CD4-positive, CD25-positive, alpha-beta regulatory T cell (primary cell): ENCODE measurements around the gene DLG5. TPM values are rescaled to one million over a fixed set of nuclear protein-coding genes. Genes with fewer than 3 reads are reported as not detected.

Experiments
- ATAC-seq, 2 donors: fragments of 150-1000 bp; cut with Tn5 transposase; one replicate each; pipeline ENCODE4 v1.10.0; 2021; ENCODE audit warnings: low read depth in 2 of 2, moderate number of reproducible peaks in 2 of 2, moderate library complexity in 1 of 2
- DNase-seq, 3 donors: peaks; one replicate each; pipeline versions ENCODE4 v3.0.0 to v3.0.0-alpha.2; 2012 to 2022; ENCODE audit warnings: mixed read lengths in 1 of 3
- H3K27ac ChIP-seq: one replicate; pipeline ENCODE4 v1.7.0; 2013; ENCODE audit warnings: mild to moderate bottlenecking, low read length; ENCODE audit not compliant: insufficient read depth, poor library complexity, severe bottlenecking
- H3K27me3 ChIP-seq: one replicate; pipeline ENCODE4 v1.7.0; 2013; ENCODE audit warnings: low read length; ENCODE audit not compliant: control insufficient read depth, insufficient read depth
- H3K36me3 ChIP-seq: one replicate; pipeline ENCODE4 v1.7.0; 2013; ENCODE audit warnings: mild to moderate bottlenecking, low read length, moderate library complexity; ENCODE audit not compliant: control insufficient read depth, insufficient read depth
- H3K4me1 ChIP-seq: 2 replicates; pipeline ENCODE4 v1.7.0; 2013; ENCODE audit warnings: mild to moderate bottlenecking, low read length; ENCODE audit not compliant: insufficient read depth, control insufficient read depth, poor library complexity, severe bottlenecking
- H3K4me3 ChIP-seq: one replicate; pipeline ENCODE4 v1.7.0; 2013; ENCODE audit warnings: low read depth, mild to moderate bottlenecking, low read length, moderate library complexity
- H3K9me3 ChIP-seq, 2 experiments: 1 replicate in 1 of 2; 2 replicates in 1 of 2; pipeline ENCODE4 v1.7.0; 2013; ENCODE audit warnings: low read length in 2 of 2, mild to moderate bottlenecking in 1 of 2, moderate library complexity in 1 of 2; ENCODE audit not compliant: control insufficient read depth in 2 of 2
- H3K27ac Mint-ChIP-seq, 3 donors: one replicate each; pipeline ENCODE4 v1.8.0; 2020 to 2022; ENCODE audit warnings: mild to moderate bottlenecking in 3 of 3, mixed read lengths in 3 of 3, moderate library complexity in 2 of 3
- H3K27me3 Mint-ChIP-seq: one replicate; pipeline ENCODE4 v1.8.0; 2022; ENCODE audit warnings: mild to moderate bottlenecking, mixed read lengths
- H3K36me3 Mint-ChIP-seq: one replicate; pipeline ENCODE4 v1.8.0; 2020; ENCODE audit warnings: mixed read lengths
- H3K4me1 Mint-ChIP-seq, 4 donors: one replicate each; pipeline ENCODE4 v1.8.0; 2020 to 2022; ENCODE audit warnings: mixed read lengths in 4 of 4, mild to moderate bottlenecking in 1 of 4
- H3K4me3 Mint-ChIP-seq, 4 donors: one replicate each; pipeline ENCODE4 v1.8.0; 2020 to 2022; ENCODE audit warnings: mild to moderate bottlenecking in 4 of 4, mixed read lengths in 4 of 4, moderate library complexity in 3 of 4
- H3K9me3 Mint-ChIP-seq, 7 donors: one replicate each; pipeline ENCODE4 v1.8.0; 2020 to 2022; ENCODE audit warnings: mixed read lengths in 7 of 7, mild to moderate bottlenecking in 3 of 7, moderate library complexity in 2 of 7
- polyA plus RNA-seq, 4 donors: library from polyadenylated mRNA; unstranded; fragments of 300-500 nt; fragmentation: Illumina TruSeq; gene quantifications; one replicate each; pipeline ENCODE4 v1.2.3, GENCODE V29; 2021
- total RNA-seq: library from RNA; stranded (reverse); gene quantifications from one replicate; pipeline ENCODE4 v1.2.3, GENCODE V29; 2022

DLG5 gene
- total and polyA plus RNA-seq, 5 donors from 2014 or later, result 0.06 to 3.7 (median 0.14) TPM; not detected in 1

GRCh38 chr10:77866598-77866997, 60.0 kb downstream of the DLG5 start:
- Histone ChIP-seq H3K4me1 (no peaks in the 10 kb centered on the region), H3K27ac (no peak overlapping the region), H3K4me3 (no peak overlapping the region), H3K27me3 (no peaks in the 10 kb centered on the region), H3K9me3 (no peaks in the 10 kb centered on the region), H3K36me3 (no peaks in the 10 kb centered on the region)
- no peak for DNase-seq
- H3K27ac Mint-ChIP-seq, result no peak overlapping the region
- H3K27me3 Mint-ChIP-seq, result peaks cover 4% of the 10 kb centered on the region
- no peaks in the 10 kb centered on the region for H3K9me3 Mint-ChIP-seq
- H3K4me1 Mint-ChIP-seq, result peaks cover 0 to 13% (median under 1%) of the 10 kb centered on the region in 4 donors
- no peak overlapping the region for H3K4me3 Mint-ChIP-seq
- H3K36me3 Mint-ChIP-seq, result no peaks in the 10 kb centered on the region
- ATAC-seq, result no peak

GRCh38 chr10:77865580-77866324, 60.8 kb downstream of the DLG5 start:
- Mint-ChIP-seq H3K27me3 (peaks cover 4% of the 10 kb centered on the region), H3K9me3 (no peaks in the 10 kb centered on the region), H3K36me3 (no peaks in the 10 kb centered on the region), H3K4me3 (peak overlapping the region in 1 of 4 donors; percentile 14), H3K27ac (peak overlapping the region in 2 of 3 donors; percentile 71 to 76), H3K4me1 (peaks cover 0 to 13% (median 0%) of the 10 kb centered on the region in 4 donors)
- ATAC-seq (peak in 1 of 2 donors; percentile 78), DNase-seq (peak in 1 of 3 donors; percentile 22)
- Histone ChIP-seq H3K27me3 (no peaks in the 10 kb centered on the region), H3K27ac (no peak overlapping the region), H3K36me3 (no peaks in the 10 kb centered on the region), H3K4me1 (no peaks in the 10 kb centered on the region), H3K9me3 (no peaks in the 10 kb centered on the region), H3K4me3 (no peak overlapping the region)

GRCh38 chr10:77864151-77864851, 62.3 kb downstream of the DLG5 start:
- Histone ChIP-seq H3K36me3 (no peaks in the 10 kb centered on the region), H3K9me3 (no peaks in the 10 kb centered on the region), H3K27me3 (no peaks in the 10 kb centered on the region), H3K4me1 (no peaks in the 10 kb centered on the region), H3K4me3 (no peak overlapping the region), H3K27ac (no peak overlapping the region)
- H3K27ac Mint-ChIP-seq, result peak overlapping the region in 1 of 3 donors; percentile 71
- no peaks in the 10 kb centered on the region for H3K9me3 Mint-ChIP-seq
- peaks cover 0 to 13% (median under 1%) of the 10 kb centered on the region in 4 donors for H3K4me1 Mint-ChIP-seq
- H3K27me3 Mint-ChIP-seq, result peaks cover 4% of the 10 kb centered on the region
- DNase-seq (no peak), ATAC-seq (no peak)
- no peak overlapping the region for H3K4me3 Mint-ChIP-seq
- H3K36me3 Mint-ChIP-seq, result no peaks in the 10 kb centered on the region

GRCh38 chr10:77863446-77863845, 63.1 kb downstream of the DLG5 start:
- H3K4me3 ChIP-seq, result no peak overlapping the region
- no peaks in the 10 kb centered on the region for H3K36me3 ChIP-seq
- no peaks in the 10 kb centered on the region for H3K9me3 Mint-ChIP-seq
- no peaks in the 10 kb centered on the region for H3K9me3 ChIP-seq
- H3K27me3 ChIP-seq, result no peaks in the 10 kb centered on the region
- DNase-seq, result no peak
- peak overlapping the region in 1 of 3 donors; percentile 28 for H3K27ac Mint-ChIP-seq
- H3K4me1 ChIP-seq, result no peaks in the 10 kb centered on the region
- no peaks in the 10 kb centered on the region for H3K36me3 Mint-ChIP-seq
- ATAC-seq, result no peak
- H3K4me1 Mint-ChIP-seq, result peaks cover 0 to 13% (median under 1%) of the 10 kb centered on the region in 4 donors
- H3K27ac ChIP-seq, result no peak overlapping the region
- H3K27me3 Mint-ChIP-seq, result peaks cover 4% of the 10 kb centered on the region
- H3K4me3 Mint-ChIP-seq, result no peak overlapping the region

- no peak for ATAC-seq
- DNase-seq, result no peak
- H3K4me3 ChIP-seq, result no peak overlapping the region
- no peaks in the 10 kb centered on the region for H3K4me1 ChIP-seq
- no peaks in the 10 kb centered on the region for H3K27me3 ChIP-seq
- H3K36me3 ChIP-seq, result no peaks in the 10 kb centered on the region
- H3K27me3 Mint-ChIP-seq, result peaks cover 4% of the 10 kb centered on the region
- H3K9me3 ChIP-seq, result no peaks in the 10 kb centered on the region
- H3K36me3 Mint-ChIP-seq, result no peaks in the 10 kb centered on the region
- H3K9me3 Mint-ChIP-seq, result no peaks in the 10 kb centered on the region
- H3K4me3 Mint-ChIP-seq, result no peak overlapping the region
- H3K4me1 Mint-ChIP-seq, result peaks cover 0 to 13% (median under 1%) of the 10 kb centered on the region in 4 donors
- no peak overlapping the region for H3K27ac Mint-ChIP-seq
- H3K27ac ChIP-seq, result no peak overlapping the region
Observed at GRCh38 chr10:77862595-77862994, 64.0 kb downstream of the DLG5 start.

- no peak for DNase-seq
- no peaks in the 10 kb centered on the region for H3K9me3 Mint-ChIP-seq
- no peaks in the 10 kb centered on the region for H3K4me1 ChIP-seq
- H3K27me3 ChIP-seq, result no peaks in the 10 kb centered on the region
- H3K36me3 Mint-ChIP-seq, result no peaks in the 10 kb centered on the region
- H3K27me3 Mint-ChIP-seq, result no peaks in the 10 kb centered on the region
- no peaks in the 10 kb centered on the region for H3K36me3 ChIP-seq
- H3K4me3 ChIP-seq, result no peak overlapping the region
- no peaks in the 10 kb centered on the region for H3K9me3 ChIP-seq
- no peak for ATAC-seq
- no peak overlapping the region for H3K27ac Mint-ChIP-seq
- no peak overlapping the region for H3K4me3 Mint-ChIP-seq
- H3K4me1 Mint-ChIP-seq, result peaks cover 0 to 11% (median under 1%) of the 10 kb centered on the region in 4 donors
- H3K27ac ChIP-seq, result no peak overlapping the region
Observed at GRCh38 chr10:77861366-77861765, 65.2 kb downstream of the DLG5 start.

- H3K36me3 Mint-ChIP-seq, result no peaks in the 10 kb centered on the region
- no peak overlapping the region for H3K4me3 Mint-ChIP-seq
- Histone ChIP-seq H3K4me1 (no peaks in the 10 kb centered on the region), H3K36me3 (no peaks in the 10 kb centered on the region), H3K27me3 (no peaks in the 10 kb centered on the region), H3K9me3 (no peaks in the 10 kb centered on the region), H3K4me3 (no peak overlapping the region), H3K27ac (no peak overlapping the region)
- ATAC-seq, result no peak
- H3K4me1 Mint-ChIP-seq, result peaks cover 0 to 2% (median under 1%) of the 10 kb centered on the region in 4 donors
- no peaks in the 10 kb centered on the region for H3K9me3 Mint-ChIP-seq
- DNase-seq, result no peak
- H3K27ac Mint-ChIP-seq, result no peak overlapping the region
- no peaks in the 10 kb centered on the region for H3K27me3 Mint-ChIP-seq
Observed at GRCh38 chr10:77859865-77860282, 66.7 kb downstream of the DLG5 start.
